ENCODE measurements around the gene ITFG1.

- TF ChIP-seq PATZ1 (CRISPR knock-in tag; IDR thresholded peaks at IDR 0.05; ENCODE audit: borderline replicate concordance) (no peak), SNAI2 (CRISPR knock-in tag; IDR thresholded peaks at IDR 0.05) (no peak), CSDC2 (CRISPR knock-in tag; IDR thresholded peaks at IDR 0.05) (no peak)
These were observed 200.4 kb downstream of the ITFG1 start for GRCh38 chr16:47260503-47260902.
